GM21737 (cell line): ENCODE measurements around the gene PLCXD1.
"Not testable (repeated sequence)": the region's sequence is repeated elsewhere in the genome, so short reads cannot be mapped to it uniquely, and the experiment has no call there.

Experiments
- ATAC-seq: cut with Tn5 transposase; IDR thresholded peaks from one replicate; pipeline ENCODE4 v1.9.1; 2021; ENCODE audit warnings: mild to moderate bottlenecking, moderate library complexity; ENCODE audit not compliant: unreplicated experiment

PLCXD1 gene

DNA sequence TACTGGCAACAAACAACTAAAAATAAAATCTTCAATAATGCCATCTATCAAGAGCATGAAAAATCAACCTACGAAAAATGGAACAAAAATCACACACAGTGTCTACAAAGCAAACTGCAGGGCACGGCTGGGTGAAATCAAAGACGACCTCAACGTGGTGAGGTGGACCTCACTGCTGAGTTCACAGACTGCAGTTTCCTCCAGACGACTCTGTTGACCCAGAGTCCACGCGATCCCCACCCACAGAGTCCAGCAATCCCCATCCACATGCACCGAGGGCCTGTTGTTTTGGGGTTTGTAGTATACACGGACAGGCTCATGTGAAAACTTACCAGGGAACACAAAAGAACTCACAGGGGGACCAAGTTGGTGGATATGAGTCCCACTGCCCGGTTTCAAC is 68.5 kb downstream of the PLCXD1 start:
- ATAC-seq: no peak

DNA sequence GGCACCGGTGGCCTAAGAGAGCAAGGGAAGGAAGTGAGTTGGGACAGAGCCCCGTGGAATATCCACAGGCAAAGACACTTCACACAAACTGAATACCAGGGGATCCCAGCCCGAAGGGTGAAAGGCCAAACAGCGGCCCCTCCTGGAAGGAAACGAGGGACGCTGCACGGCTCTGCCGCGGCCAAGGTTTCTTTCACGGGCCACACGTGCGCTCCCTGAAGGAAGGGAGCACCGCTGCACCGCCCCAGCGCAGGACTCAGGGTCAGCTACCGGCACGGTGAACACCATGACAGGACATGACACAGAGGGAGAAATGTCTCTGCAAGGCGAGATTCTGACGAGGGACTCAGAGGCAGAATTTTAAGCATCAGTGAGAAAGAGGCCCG is 69.0 kb downstream of the PLCXD1 start:
- ATAC-seq: no peak

DNA sequence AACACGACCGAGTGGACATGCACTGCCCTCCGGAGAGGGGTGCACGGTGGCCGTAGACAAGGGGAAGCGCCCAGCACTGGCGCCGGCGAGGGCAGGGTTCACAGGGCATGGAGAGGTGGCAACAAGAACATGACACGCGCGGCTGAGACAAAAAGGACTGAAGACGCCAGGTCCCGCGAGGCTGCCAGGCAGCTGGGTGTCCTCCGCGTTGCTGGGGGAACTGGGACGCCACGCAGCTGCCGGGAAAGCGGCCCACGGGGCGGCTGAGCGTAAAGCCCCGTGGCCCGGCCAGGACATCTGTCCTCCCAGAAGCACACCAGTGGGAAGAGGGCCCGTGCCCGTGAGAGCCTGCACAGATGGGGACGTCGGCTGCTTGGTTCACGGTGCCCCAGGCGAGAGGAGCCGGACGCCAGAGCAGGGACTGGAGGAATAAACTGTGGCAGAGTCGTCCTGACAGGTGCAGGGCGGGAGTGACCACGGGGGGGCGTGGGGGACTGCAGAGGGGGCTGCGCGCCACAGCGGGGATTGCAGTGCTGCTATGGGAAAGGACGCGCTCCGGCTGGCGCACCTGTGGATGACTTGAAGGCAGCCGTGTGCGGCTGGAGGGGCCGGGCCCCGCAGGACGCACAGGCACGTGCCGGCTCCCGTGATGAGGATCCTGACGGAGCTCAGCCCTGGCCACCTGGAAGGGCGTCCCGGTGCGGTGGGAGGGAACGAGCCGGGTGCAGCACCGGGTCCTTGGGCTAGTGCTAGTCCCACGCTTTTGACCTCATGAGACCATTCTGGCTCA is 69.5 kb downstream of the PLCXD1 start:
- no peak for ATAC-seq

DNA sequence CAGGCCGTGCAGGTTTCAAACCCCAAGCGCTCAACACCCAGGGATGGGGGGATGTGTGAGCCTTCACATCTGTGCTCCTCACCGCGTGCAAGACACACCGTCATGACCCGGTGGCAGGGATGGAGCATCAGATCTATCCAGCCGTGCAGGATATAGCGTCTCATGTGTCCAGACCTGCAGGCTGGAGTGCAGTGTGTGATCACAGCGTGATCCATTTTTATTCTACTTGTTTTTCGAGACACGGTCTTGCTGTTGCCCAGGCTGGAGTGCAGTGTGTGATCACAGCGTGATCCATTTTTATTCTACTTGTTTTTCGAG is 70.1 kb downstream of the PLCXD1 start:
- ATAC-seq: not testable (repeated sequence)

DNA sequence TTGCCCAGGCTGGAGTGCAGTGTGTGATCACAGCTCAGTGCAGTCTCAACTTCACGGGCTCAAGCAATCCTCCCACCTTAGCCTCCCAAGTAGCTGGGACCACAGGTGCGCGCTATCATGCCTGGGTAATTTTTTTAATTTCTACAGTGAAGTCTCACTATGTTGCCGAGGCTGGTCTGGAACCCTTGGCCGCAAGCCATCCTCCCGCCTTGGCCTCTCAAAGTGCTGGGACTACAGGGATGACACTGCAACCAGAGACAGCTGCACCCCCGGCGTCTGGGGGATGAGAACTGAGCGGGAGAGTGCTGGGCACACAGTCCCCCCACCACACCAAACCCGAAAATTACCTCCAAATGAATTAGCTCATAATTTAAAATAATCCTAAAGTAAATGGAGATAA is 70.6 kb downstream of the PLCXD1 start:
- no peak for ATAC-seq

DNA sequence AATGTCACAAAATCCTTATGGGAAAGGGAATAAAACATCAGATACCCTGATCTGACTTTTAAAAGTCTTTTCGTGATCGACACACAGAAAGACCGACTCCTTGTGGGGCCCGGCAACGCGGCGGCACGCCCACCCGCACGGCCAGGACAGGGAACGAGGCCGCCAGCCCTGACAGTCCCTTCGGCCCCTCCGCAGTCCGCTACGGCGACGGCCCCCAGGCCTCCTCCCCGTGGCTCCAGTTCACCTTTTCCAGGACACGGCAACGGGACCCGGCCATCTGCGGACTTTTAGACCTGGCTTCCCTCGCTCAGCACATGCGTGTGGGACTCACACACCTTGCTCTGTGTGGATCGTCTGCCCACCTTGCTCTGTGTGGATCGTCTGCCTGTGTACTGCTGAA is 71.0 kb downstream of the PLCXD1 start:
- ATAC-seq: no peak

DNA sequence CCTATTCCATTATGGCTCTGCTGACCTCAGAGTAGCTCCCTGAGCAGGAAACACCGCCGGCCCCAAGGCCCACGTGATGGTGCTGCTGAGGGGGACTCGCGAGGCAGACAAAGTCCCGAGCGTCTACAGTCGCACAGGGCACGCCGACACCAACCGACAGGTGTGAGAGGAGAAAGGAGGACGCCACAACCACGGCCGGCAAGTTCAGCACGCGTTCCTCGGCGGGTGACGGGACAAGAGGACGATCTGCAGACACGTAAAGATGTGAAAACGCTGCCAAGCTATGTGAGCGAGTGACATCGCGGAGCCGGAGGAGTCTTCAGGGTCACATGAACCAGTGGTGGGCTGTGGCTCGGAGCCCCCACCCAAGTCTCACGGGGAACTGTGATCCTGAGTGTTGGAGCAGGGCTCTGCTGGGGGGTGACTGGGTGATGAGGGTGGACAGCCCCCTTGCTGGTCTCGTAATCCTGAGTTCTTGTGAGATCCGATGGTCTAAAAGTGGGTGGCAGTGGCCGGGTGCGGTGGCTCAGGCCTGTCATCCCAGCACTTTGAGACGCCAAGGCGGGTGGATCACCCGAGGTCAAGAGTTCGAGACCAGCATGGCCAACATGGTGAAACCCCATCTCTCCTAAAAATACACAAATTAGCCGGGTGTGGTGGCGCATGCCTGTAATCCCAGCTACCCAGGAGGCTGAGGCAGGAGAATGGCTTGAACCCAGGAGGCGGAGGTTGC is 71.6 kb downstream of the PLCXD1 start:
- no peak for ATAC-seq
